K562 (cell line): ENCODE measurements around the gene KCNJ11. TPM values are rescaled to one million over a fixed set of nuclear protein-coding genes. Genes with fewer than 3 reads are reported as not detected.

Source experiments
- CTBP1 ChIP-seq: fragments of 450-650 bp; IDR thresholded peaks from 2 replicates; pipeline ENCODE4 v1.6.1; 2016; ENCODE audit warnings: borderline replicate concordance
- PHB2 ChIP-seq: fragments of 450-650 bp; IDR thresholded peaks from 2 replicates; pipeline ENCODE4 v1.6.1; 2017; ENCODE audit warnings: low read depth
- polyA plus RNA-seq, 8 experiments: library from polyadenylated mRNA; depleted of rRNA in 4 of 8; stranded (reverse) in 5 of 8; unstranded in 3 of 8; fragments of >200 nt; fragmentation: Nextera tagmentation in 2 of 8; fragmentation: Illumina TruSeq in 1 of 8; extraction: Ambion mirVana in 2 of 8; extraction: Trizol in 1 of 8; gene quantifications; 2 replicates each; pipeline versions ENCODE4 v1.2.1 to v1.2.3, GENCODE V29; 2011 to 2014; ENCODE audit warnings: inconsistent platforms in 1 of 8, missing spikeins in 1 of 8
- total RNA-seq, 7 experiments: library from RNA; depleted of rRNA in 6 of 7; stranded (reverse); fragments of >200 nt in 6 of 7; fragmentation: Illumina TruSeq in 2 of 7; extraction: Trizol in 2 of 7; gene quantifications; 2 replicates each; pipeline versions ENCODE4 v1.2.1 to v1.2.3, GENCODE V29; 2011 to 2021; ENCODE audit warnings: low replicate concordance in 1 of 7
- TF ChIP-seq, protein P1 (sequence below), 2 experiments: fragments of 450-650 bp in 1 of 2; sonication (generic) in 1 of 2; formaldehyde crosslinking in 1 of 2; IDR thresholded peaks; 2 replicates each; pipeline versions ENCODE4 v1.7.1 to v1.9.0; 2016 to 2022; ENCODE audit warnings: inconsistent platforms in 1 of 2, mild to moderate bottlenecking in 1 of 2, missing genetic modification reagents in 1 of 2
- TF ChIP-seq, protein P2 (sequence below): fragments of 250-450 bp; sonication (Bioruptor Pico); IDR thresholded peaks from 2 replicates; pipeline ENCODE4 v1.5.0; 2021; ENCODE audit warnings: mild to moderate bottlenecking, borderline replicate concordance

KCNJ11 gene
- total and polyA plus RNA-seq, 9 of the 15 experiments (the other 6 are each of a cell fraction or from before 2014, with no cell fraction given): 0.54 to 3.7 (median 0.86) TPM; not detected in 2

DNA sequence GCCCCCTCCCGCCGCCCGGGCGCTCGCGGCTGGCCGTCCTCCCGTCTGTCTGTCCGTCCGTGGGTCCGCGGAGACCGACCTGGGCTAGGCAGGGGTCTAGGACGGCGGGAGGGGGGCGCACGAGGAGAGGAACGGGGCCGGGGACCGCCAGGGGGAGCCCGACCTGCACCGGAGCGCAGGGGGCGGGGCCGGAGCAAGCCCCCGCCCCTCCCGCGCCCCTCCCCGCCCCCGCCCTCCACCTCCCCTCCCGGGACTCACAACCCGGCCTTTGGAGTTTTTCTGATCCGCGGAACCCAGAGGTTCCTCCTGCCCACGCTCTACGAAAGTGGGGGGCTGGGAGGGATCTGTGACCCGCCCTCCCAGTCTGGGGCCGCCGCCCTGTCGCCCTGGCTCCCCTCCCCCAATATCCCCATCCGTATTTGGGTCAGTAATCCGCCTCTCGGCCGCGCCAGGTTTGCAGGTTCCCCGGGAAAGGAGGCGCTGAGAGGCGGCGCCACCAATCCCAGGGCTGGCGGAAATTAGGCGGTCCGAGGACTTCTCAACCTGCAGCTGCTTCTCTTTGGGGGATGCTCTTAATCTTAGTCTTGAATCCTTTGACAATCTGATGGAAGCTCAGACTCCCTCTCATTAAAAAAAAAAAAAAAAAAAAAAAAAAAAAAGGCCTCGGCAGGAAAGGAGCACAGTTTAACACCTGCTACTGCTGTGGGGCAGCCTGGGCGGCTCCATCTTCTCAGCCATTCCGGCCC, 925 bp upstream of the KCNJ11 start (continued):
- TF ChIP-seq, protein P1, sequence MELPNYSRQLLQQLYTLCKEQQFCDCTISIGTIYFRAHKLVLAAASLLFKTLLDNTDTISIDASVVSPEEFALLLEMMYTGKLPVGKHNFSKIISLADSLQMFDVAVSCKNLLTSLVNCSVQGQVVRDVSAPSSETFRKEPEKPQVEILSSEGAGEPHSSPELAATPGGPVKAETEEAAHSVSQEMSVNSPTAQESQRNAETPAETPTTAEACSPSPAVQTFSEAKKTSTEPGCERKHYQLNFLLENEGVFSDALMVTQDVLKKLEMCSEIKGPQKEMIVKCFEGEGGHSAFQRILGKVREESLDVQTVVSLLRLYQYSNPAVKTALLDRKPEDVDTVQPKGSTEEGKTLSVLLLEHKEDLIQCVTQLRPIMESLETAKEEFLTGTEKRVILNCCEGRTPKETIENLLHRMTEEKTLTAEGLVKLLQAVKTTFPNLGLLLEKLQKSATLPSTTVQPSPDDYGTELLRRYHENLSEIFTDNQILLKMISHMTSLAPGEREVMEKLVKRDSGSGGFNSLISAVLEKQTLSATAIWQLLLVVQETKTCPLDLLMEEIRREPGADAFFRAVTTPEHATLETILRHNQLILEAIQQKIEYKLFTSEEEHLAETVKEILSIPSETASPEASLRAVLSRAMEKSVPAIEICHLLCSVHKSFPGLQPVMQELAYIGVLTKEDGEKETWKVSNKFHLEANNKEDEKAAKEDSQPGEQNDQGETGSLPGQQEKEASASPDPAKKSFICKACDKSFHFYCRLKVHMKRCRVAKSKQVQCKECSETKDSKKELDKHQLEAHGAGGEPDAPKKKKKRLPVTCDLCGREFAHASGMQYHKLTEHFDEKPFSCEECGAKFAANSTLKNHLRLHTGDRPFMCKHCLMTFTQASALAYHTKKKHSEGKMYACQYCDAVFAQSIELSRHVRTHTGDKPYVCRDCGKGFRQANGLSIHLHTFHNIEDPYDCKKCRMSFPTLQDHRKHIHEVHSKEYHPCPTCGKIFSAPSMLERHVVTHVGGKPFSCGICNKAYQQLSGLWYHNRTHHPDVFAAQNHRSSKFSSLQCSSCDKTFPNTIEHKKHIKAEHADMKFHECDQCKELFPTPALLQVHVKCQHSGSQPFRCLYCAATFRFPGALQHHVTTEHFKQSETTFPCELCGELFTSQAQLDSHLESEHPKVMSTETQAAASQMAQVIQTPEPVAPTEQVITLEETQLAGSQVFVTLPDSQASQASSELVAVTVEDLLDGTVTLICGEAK (IDR thresholded peaks at IDR 0.05): peak; percentile 37; the same call in 1 of the 2 replicates
- TF ChIP-seq, protein P1 (CRISPR knock-in tag; IDR thresholded peaks at IDR 0.05): no peak
- TF ChIP-seq, protein P2, sequence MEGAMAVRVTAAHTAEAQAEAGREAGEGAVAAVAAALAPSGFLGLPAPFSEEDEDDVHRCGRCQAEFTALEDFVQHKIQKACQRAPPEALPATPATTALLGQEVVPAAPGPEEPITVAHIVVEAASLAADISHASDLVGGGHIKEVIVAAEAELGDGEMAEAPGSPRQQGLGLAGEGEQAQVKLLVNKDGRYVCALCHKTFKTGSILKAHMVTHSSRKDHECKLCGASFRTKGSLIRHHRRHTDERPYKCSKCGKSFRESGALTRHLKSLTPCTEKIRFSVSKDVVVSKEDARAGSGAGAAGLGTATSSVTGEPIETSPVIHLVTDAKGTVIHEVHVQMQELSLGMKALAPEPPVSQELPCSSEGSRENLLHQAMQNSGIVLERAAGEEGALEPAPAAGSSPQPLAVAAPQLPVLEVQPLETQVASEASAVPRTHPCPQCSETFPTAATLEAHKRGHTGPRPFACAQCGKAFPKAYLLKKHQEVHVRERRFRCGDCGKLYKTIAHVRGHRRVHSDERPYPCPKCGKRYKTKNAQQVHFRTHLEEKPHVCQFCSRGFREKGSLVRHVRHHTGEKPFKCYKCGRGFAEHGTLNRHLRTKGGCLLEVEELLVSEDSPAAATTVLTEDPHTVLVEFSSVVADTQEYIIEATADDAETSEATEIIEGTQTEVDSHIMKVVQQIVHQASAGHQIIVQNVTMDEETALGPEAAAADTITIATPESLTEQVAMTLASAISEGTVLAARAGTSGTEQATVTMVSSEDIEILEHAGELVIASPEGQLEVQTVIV: no peak
- TF ChIP-seq CTBP1 (peak; percentile 38; the same call in 1 of the 2 replicates), PHB2 (no peak)
